ENCODE results near the gene LRCOL1. TPM values are rescaled to one million over a fixed set of nuclear protein-coding genes. Genes with fewer than 3 reads are reported as not detected.
"Not testable (repeated sequence)": the region's sequence is repeated elsewhere in the genome, so short reads cannot be mapped to it uniquely, and the experiment has no call there.

The LRCOL1 gene
- total and polyA plus RNA-seq, 8 donors = 0.63 to 2.2 (median 1.4) TPM

- ATAC-seq (peak; percentile 86), DNase-seq (peak; percentile 69 to 85 (median 78))
- no peak overlapping the region for H3K27ac ChIP-seq
- H3K4me3 ChIP-seq = peak overlapping the region in 1 of 2 donors; percentile 36
- peak; percentile 53 to 56 for TF ChIP-seq CTCF (IDR thresholded peaks at IDR 0.05)
- H3K27me3 ChIP-seq = peaks cover 20 to 68% of the 10 kb centered on the region in 2 donors
- intact Hi-C loops (cut with DNase I) = no loop called here
- peaks cover 3 to 28% of the 10 kb centered on the region in 2 donors for H3K4me1 ChIP-seq
- H3K36me3 ChIP-seq = no peaks in the 10 kb centered on the region
- H3K9me3 ChIP-seq = no peaks in the 10 kb centered on the region
Observed at GRCh38 chr12:132600048-132601032, 10.0 kb downstream of the LRCOL1 start.

GRCh38 chr12:132599502-132599901, 10.9 kb downstream of the LRCOL1 start:
- Histone ChIP-seq H3K27me3 (peaks cover 18 to 60% of the 10 kb centered on the region in 2 donors), H3K4me1 (peaks cover 3 to 28% of the 10 kb centered on the region in 2 donors)
- H3K9me3 ChIP-seq; H3K4me3 ChIP-seq; intact Hi-C loops (cut with DNase I); H3K36me3 ChIP-seq; H3K27ac ChIP-seq; ATAC-seq: not testable (repeated sequence)
- peak in 1 of 4 donors; percentile 36 for DNase-seq

- DNase-seq = peak in 2 of 4 donors; percentile 28 to 77
- Histone ChIP-seq H3K27ac (no peak overlapping the region), H3K9me3 (no peaks in the 10 kb centered on the region), H3K4me3 (peak overlapping the region in 1 of 2 donors; percentile 33), H3K36me3 (no peaks in the 10 kb centered on the region), H3K27me3 (peaks cover 1 to 41% of the 10 kb centered on the region in 2 donors), H3K4me1 (peaks cover 7 to 17% of the 10 kb centered on the region in 2 donors)
- intact Hi-C loops (cut with DNase I) = no loop called here
- no peak for TF ChIP-seq CTCF (IDR thresholded peaks at IDR 0.05)
- ATAC-seq = no peak
Observed at GRCh38 chr12:132597333-132598316, 12.8 kb downstream of the LRCOL1 start.

- H3K9me3 ChIP-seq = no peaks in the 10 kb centered on the region
- H3K36me3 ChIP-seq = no peaks in the 10 kb centered on the region
- peaks cover 7 to 17% of the 10 kb centered on the region in 2 donors for H3K4me1 ChIP-seq
- TF ChIP-seq CTCF (IDR thresholded peaks at IDR 0.05) = no peak
- peaks cover 0 to 27% of the 10 kb centered on the region in 2 donors for H3K27me3 ChIP-seq
- DNase-seq (peak in 1 of 4 donors; percentile 76), ATAC-seq (peak; percentile 24)
- intact Hi-C loops (cut with DNase I) = no loop called here
- no peak overlapping the region for H3K27ac ChIP-seq
- H3K4me3 ChIP-seq = no peak overlapping the region
Observed at GRCh38 chr12:132596016-132596415, 14.4 kb downstream of the LRCOL1 start.

GRCh38 chr12:132595183-132595582, 15.2 kb downstream of the LRCOL1 start:
- ATAC-seq (no peak), DNase-seq (peak in 1 of 4 donors; percentile 17)
- no peaks in the 10 kb centered on the region for H3K9me3 ChIP-seq
- no peak overlapping the region for H3K4me3 ChIP-seq
- no peaks in the 10 kb centered on the region for H3K36me3 ChIP-seq
- TF ChIP-seq CTCF (IDR thresholded peaks at IDR 0.05) = no peak
- H3K4me1 ChIP-seq = peaks cover 7 to 9% of the 10 kb centered on the region in 2 donors
- H3K27me3 ChIP-seq = peaks cover 0 to 19% of the 10 kb centered on the region in 2 donors
- H3K27ac ChIP-seq = no peak overlapping the region
- intact Hi-C loops (cut with DNase I) = no loop called here

Data from left lung (tissue), 10 donors.